PC-9 (cell line): ENCODE results near the gene DSCAM. TPM values are rescaled to one million over a fixed set of nuclear protein-coding genes. Genes with fewer than 3 reads are reported as not detected.
A peak's percentile ranks its signal among the peaks of the same experiment; 100 is the strongest.

Source experiments
- BruUV-seq: library from RNA; stranded (reverse); fragments of 400-500 nt; replicated peaks from 2 replicates; lab custom pipeline; 2021; lab: Mats Ljungman, UMichigan
- CTCF ChIA-PET: fragments of 300-600 bp; sonication (Branson Sonifier 250); formaldehyde crosslinking; loops from one replicate; lab custom pipeline; 2022; ENCODE audit warnings: antibody characterized with exemption; lab: Charles Lee
- POLR2A ChIA-PET: fragments of 300-600 bp; sonication (Branson Sonifier 250); formaldehyde crosslinking; loops from one replicate; lab custom pipeline; 2022; ENCODE audit warnings: antibody characterized with exemption; ENCODE audit not compliant: unreplicated experiment; lab: Charles Lee
- DNase-seq, 2 experiments: peaks; one replicate each; pipeline versions ENCODE4 v3.0.0 to v3.0.0-alpha.2; 2015 to 2022; ENCODE audit warnings: mixed read lengths in 1 of 2
- H2AFZ ChIP-seq: fragments of 200-600 bp; sonication (generic); 2 replicates; pipeline ENCODE4 v1.8.1; 2017; ENCODE audit warnings: antibody characterized with exemption
- H3F3A ChIP-seq: fragments of 200-600 bp; sonication (generic); 2 replicates; pipeline ENCODE4 v1.8.1; 2017; ENCODE audit warnings: antibody characterized with exemption, mild to moderate bottlenecking, low read depth; ENCODE audit not compliant: insufficient read depth
- H3K27ac ChIP-seq: fragments of 200-600 bp; sonication (generic); 2 replicates; pipeline ENCODE4 v1.6.1; 2016; ENCODE audit warnings: mixed run types
- H3K27me3 ChIP-seq: fragments of 200-600 bp; sonication (generic); 2 replicates; pipeline ENCODE4 v1.6.1; 2016; ENCODE audit warnings: low read depth, mixed run types; ENCODE audit not compliant: insufficient read depth
- H3K36me3 ChIP-seq: fragments of 200-600 bp; sonication (generic); 2 replicates; pipeline ENCODE4 v1.6.1; 2016; ENCODE audit warnings: low read depth, mixed run types
- H3K4me1 ChIP-seq: fragments of 200-600 bp; sonication (generic); replicated peaks from 2 replicates; pipeline ENCODE4 v1.6.1; 2016; ENCODE audit warnings: mixed run types; ENCODE audit not compliant: insufficient read depth
- H3K4me2 ChIP-seq: fragments of 200-600 bp; sonication (generic); 2 replicates; pipeline ENCODE4 v1.6.1; 2017; ENCODE audit warnings: mixed run types
- H3K4me3 ChIP-seq: fragments of 200-600 bp; sonication (generic); 2 replicates; pipeline ENCODE4 v1.6.1; 2016; ENCODE audit warnings: mixed run types
- H3K79me2 ChIP-seq: fragments of 200-600 bp; sonication (generic); 2 replicates; pipeline ENCODE4 v1.6.1; 2017; ENCODE audit warnings: low read depth, mixed run types
- H3K9me2 ChIP-seq: fragments of 200-600 bp; sonication (generic); 2 replicates; pipeline ENCODE4 v1.8.1; 2017; ENCODE audit warnings: mild to moderate bottlenecking; ENCODE audit not compliant: insufficient read depth
- H3K9me3 ChIP-seq: fragments of 200-600 bp; sonication (generic); 2 replicates; pipeline ENCODE4 v1.8.1; 2016; ENCODE audit warnings: low read depth; ENCODE audit not compliant: insufficient read depth
- H4K20me1 ChIP-seq: fragments of 200-600 bp; sonication (generic); 2 replicates; pipeline ENCODE4 v1.8.1; 2017; ENCODE audit not compliant: insufficient read depth
- EZH2 ChIP-seq: fragments of 200-600 bp; sonication (generic); IDR thresholded peaks from 2 replicates; pipeline ENCODE4 v1.8.0; 2017; ENCODE audit warnings: antibody characterized with exemption, low read depth
- intact Hi-C: fragments of 100-400 bp; cut with micrococcal nuclease; formaldehyde crosslinking; loops from one replicate; pipeline ENCODE4 v1.10.0; 2022; ENCODE audit not compliant: unreplicated experiment
- total RNA-seq: library from RNA; stranded (reverse); gene quantifications from 2 replicates; pipeline ENCODE4 v1.2.3, GENCODE V29; 2021
- TF ChIP-seq, protein P1 (sequence below): fragments of 200-600 bp; sonication (generic); conservative IDR thresholded peaks from 2 replicates; pipeline ENCODE4 v1.6.1; 2017; ENCODE audit warnings: mixed run types, antibody characterized with exemption, mild to moderate bottlenecking, moderate library complexity

DSCAM gene
- total RNA-seq, 1 experiment from 2014 or later, result not detected

- Histone ChIP-seq H3K27me3 (no peaks in the 10 kb centered on the region), H3K4me2 (no peak overlapping the region), H3K79me2 (no peaks in the 10 kb centered on the region), H3K4me1 (no peaks in the 10 kb centered on the region), H3K4me3 (no peak overlapping the region), H3F3A (no peaks in the 10 kb centered on the region), H4K20me1 (no peaks in the 10 kb centered on the region), H3K9me3 (no peaks in the 10 kb centered on the region), H2AFZ (no peak overlapping the region), H3K27ac (no peak overlapping the region), H3K36me3 (no peaks in the 10 kb centered on the region), H3K9me2 (no peaks in the 10 kb centered on the region)
- TF ChIP-seq EZH2, result no peak
- TF ChIP-seq, protein P1, sequence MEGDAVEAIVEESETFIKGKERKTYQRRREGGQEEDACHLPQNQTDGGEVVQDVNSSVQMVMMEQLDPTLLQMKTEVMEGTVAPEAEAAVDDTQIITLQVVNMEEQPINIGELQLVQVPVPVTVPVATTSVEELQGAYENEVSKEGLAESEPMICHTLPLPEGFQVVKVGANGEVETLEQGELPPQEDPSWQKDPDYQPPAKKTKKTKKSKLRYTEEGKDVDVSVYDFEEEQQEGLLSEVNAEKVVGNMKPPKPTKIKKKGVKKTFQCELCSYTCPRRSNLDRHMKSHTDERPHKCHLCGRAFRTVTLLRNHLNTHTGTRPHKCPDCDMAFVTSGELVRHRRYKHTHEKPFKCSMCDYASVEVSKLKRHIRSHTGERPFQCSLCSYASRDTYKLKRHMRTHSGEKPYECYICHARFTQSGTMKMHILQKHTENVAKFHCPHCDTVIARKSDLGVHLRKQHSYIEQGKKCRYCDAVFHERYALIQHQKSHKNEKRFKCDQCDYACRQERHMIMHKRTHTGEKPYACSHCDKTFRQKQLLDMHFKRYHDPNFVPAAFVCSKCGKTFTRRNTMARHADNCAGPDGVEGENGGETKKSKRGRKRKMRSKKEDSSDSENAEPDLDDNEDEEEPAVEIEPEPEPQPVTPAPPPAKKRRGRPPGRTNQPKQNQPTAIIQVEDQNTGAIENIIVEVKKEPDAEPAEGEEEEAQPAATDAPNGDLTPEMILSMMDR, result no peak
- no peak for DNase-seq
- no TSS peak for BruUV-seq
- CTCF ChIA-PET, result no interaction called here
- POLR2A ChIA-PET, result no interaction called here
- intact Hi-C loops, result no loop called here
Observed at GRCh38 chr21:40516335-40516734, 330.6 kb downstream of the DSCAM start.

GRCh38 chr21:40512590-40512989 lies 334.4 kb downstream of the DSCAM start:
- Histone ChIP-seq H3K9me3 (no peaks in the 10 kb centered on the region), H3K4me2 (no peak overlapping the region), H3K36me3 (no peaks in the 10 kb centered on the region), H2AFZ (no peak overlapping the region), H3K9me2 (no peaks in the 10 kb centered on the region), H3K27me3 (no peaks in the 10 kb centered on the region), H3K79me2 (no peaks in the 10 kb centered on the region), H3K4me3 (no peak overlapping the region), H4K20me1 (no peaks in the 10 kb centered on the region), H3K27ac (no peak overlapping the region), H3K4me1 (no peaks in the 10 kb centered on the region), H3F3A (no peaks in the 10 kb centered on the region)
- intact Hi-C loops, result no loop called here
- DNase-seq, result peak in 1 of 2 experiments; percentile 1
- TF ChIP-seq EZH2, result no peak
- TF ChIP-seq, protein P1, result peak; percentile 73
- ChIA-PET POLR2A (no interaction called here), CTCF (no interaction called here)
- no TSS peak for BruUV-seq

- no peaks in the 10 kb centered on the region for H3F3A ChIP-seq
- H3K27ac ChIP-seq, result no peak overlapping the region
- H3K36me3 ChIP-seq, result no peaks in the 10 kb centered on the region
- no peak overlapping the region for H3K4me3 ChIP-seq
- intact Hi-C loops, result no loop called here
- H3K4me1 ChIP-seq, result no peaks in the 10 kb centered on the region
- no peaks in the 10 kb centered on the region for H3K27me3 ChIP-seq
- TF ChIP-seq EZH2, result no peak
- TF ChIP-seq, protein P1, result no peak
- ChIA-PET POLR2A (no interaction called here), CTCF (no interaction called here)
- H2AFZ ChIP-seq, result no peak overlapping the region
- no peaks in the 10 kb centered on the region for H3K9me2 ChIP-seq
- H3K79me2 ChIP-seq, result no peaks in the 10 kb centered on the region
- no peak overlapping the region for H3K4me2 ChIP-seq
- BruUV-seq, result no TSS peak
- no peaks in the 10 kb centered on the region for H3K9me3 ChIP-seq
- H4K20me1 ChIP-seq, result no peaks in the 10 kb centered on the region
- no peak for DNase-seq
Observed at GRCh38 chr21:40507978-40508377, 339.0 kb downstream of the DSCAM start.
